Measurements from ENCODE around the gene IMMT. TPM values are rescaled to one million over a fixed set of nuclear protein-coding genes. Genes with fewer than 3 reads are reported as not detected.

The IMMT gene
- total RNA-seq, 1 experiment from 2014 or later: 112 TPM

DNA sequence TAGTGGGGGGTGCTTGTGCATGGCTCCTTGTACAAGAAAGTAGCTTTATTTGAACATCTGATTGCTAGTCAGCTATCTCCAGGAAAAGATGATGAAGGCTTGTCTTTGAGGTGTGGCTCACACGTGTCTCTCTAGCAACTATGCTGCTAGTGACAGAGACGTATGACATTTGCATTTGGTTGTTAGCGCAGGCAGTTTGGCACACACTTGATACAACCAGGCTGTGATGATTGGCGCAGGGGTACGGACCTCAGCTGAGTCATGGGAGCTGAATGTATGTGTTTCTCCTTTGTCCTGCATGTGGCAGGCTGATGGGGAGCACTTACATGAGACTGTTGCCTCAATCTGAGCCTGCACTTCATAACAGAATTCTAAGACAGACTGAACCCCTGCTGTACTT is 59.6 kb downstream of the IMMT start:
- no peaks in the 10 kb centered on the region for H3K9me3 ChIP-seq (ENCODE audit: control insufficient read depth, low read depth, low read length)
- no peak for DNase-seq
- no peak overlapping the region for H3K27ac ChIP-seq (ENCODE audit: insufficient read length, low read depth, low read length)
- H2BK5ac ChIP-seq (ENCODE audit: insufficient read length, low read length): no peak overlapping the region
- H3K9me3 Mint-ChIP-seq: no peaks in the 10 kb centered on the region
- no peak overlapping the region for H3K23ac ChIP-seq (ENCODE audit: insufficient read length, low read depth, low read length)
- H3K4me2 ChIP-seq (ENCODE audit: insufficient read depth, insufficient read length, low read length): no peak overlapping the region
- H2BK120ac ChIP-seq (ENCODE audit: low read depth, low read length, poor library complexity, severe bottlenecking): no peak overlapping the region
- no peaks in the 10 kb centered on the region for H3K79me1 ChIP-seq (ENCODE audit: insufficient read depth, low read depth, low read length, poor library complexity, severe bottlenecking)
- H2BK20ac ChIP-seq (ENCODE audit: low read depth, low read length, poor library complexity, severe bottlenecking): no peak overlapping the region
- H2AFZ ChIP-seq (ENCODE audit: low read length): no peak overlapping the region
- H3K4ac ChIP-seq (ENCODE audit: low read depth, low read length): no peak overlapping the region
- no peaks in the 10 kb centered on the region for H3K27me3 ChIP-seq (ENCODE audit: insufficient read depth, low read length)
- no CpG with 5 or more reads among the region's 5 CpGs for WGBS (ENCODE audit: extremely low coverage, insufficient read length, low lambda C conversion rate)
- H4K91ac ChIP-seq (ENCODE audit: insufficient read length, low read depth, low read length): no peak overlapping the region
- no peak overlapping the region for H3K4me3 Mint-ChIP-seq
- no peak overlapping the region for H4K8ac ChIP-seq (replicated peaks; ENCODE audit: insufficient read length, low read depth, low read length)
- peak overlapping the region in 1 of 3 experiments; percentile 76; a peak in 1 of 7 replicates for H3K27ac Mint-ChIP-seq
- H3K27me3 Mint-ChIP-seq (ENCODE audit: low read depth): no peaks in the 10 kb centered on the region
- H3K79me2 ChIP-seq (ENCODE audit: insufficient read depth, low read length): no peaks in the 10 kb centered on the region
- H3K56ac ChIP-seq (ENCODE audit: insufficient read length, low read depth, low read length): no peak overlapping the region
- TF ChIP-seq, protein P1, sequence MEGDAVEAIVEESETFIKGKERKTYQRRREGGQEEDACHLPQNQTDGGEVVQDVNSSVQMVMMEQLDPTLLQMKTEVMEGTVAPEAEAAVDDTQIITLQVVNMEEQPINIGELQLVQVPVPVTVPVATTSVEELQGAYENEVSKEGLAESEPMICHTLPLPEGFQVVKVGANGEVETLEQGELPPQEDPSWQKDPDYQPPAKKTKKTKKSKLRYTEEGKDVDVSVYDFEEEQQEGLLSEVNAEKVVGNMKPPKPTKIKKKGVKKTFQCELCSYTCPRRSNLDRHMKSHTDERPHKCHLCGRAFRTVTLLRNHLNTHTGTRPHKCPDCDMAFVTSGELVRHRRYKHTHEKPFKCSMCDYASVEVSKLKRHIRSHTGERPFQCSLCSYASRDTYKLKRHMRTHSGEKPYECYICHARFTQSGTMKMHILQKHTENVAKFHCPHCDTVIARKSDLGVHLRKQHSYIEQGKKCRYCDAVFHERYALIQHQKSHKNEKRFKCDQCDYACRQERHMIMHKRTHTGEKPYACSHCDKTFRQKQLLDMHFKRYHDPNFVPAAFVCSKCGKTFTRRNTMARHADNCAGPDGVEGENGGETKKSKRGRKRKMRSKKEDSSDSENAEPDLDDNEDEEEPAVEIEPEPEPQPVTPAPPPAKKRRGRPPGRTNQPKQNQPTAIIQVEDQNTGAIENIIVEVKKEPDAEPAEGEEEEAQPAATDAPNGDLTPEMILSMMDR (conservative IDR thresholded peaks at IDR 0.05): no peak
- H3K23me2 ChIP-seq (ENCODE audit: insufficient read length, low read depth, low read length, poor library complexity, severe bottlenecking): no peaks in the 10 kb centered on the region
- H2AK5ac ChIP-seq (ENCODE audit: insufficient read length, low read length): no peak overlapping the region
- H3K4me1 Mint-ChIP-seq: peaks cover 5 to 12% of the 10 kb centered on the region in 2 experiments; a peak in 3 of 4 replicates
- H3T11ph ChIP-seq (ENCODE audit: low read length): no peak overlapping the region
- H3K4me1 ChIP-seq (ENCODE audit: insufficient read depth, low read length): no peaks in the 10 kb centered on the region
- H4K5ac ChIP-seq (ENCODE audit: insufficient read length, low read depth, low read length): no peak overlapping the region
- H3K9ac ChIP-seq (ENCODE audit: extremely low read depth, insufficient read length, low read length): no peak overlapping the region
- H3K18ac ChIP-seq (ENCODE audit: insufficient read length, low read depth, low read length): no peak overlapping the region
- no peaks in the 10 kb centered on the region for H4K20me1 ChIP-seq (ENCODE audit: control insufficient read depth, insufficient read depth, insufficient read length)
- no peak overlapping the region for H2BK15ac ChIP-seq (ENCODE audit: low read depth, low read length)
- no peak overlapping the region for H2BK12ac ChIP-seq (ENCODE audit: insufficient read length, low read depth, low read length)
- no peak overlapping the region for H3K14ac ChIP-seq (ENCODE audit: insufficient read depth, low read length)
- H3K36me3 Mint-ChIP-seq (ENCODE audit: insufficient read depth in 1 of 3, low read depth in 3 of 3): peaks cover 65 to 99% (median 88%) of the 10 kb centered on the region in 3 experiments

Measured in H9 (cell line).